Neural cell (in vitro differentiated cells): Measurements from ENCODE around the gene FCMR. TPM values are rescaled to one million over a fixed set of nuclear protein-coding genes. Genes with fewer than 3 reads are reported as not detected.
"Not testable (repeated sequence)": the region's sequence is repeated elsewhere in the genome, so short reads cannot be mapped to it uniquely, and the experiment has no call there.

Experiments
- H2AFZ ChIP-seq: fragments of 200-600, 300-800 bp; sonication (generic), shearing (Covaris generic); 2 replicates; pipeline ENCODE4 v1.6.0; 2014; ENCODE audit warnings: low read depth, mild to moderate bottlenecking, antibody characterized with exemption, low read length, moderate library complexity
- H3F3A ChIP-seq: fragments of 200-600 bp; shearing (Covaris generic); 2 replicates; pipeline ENCODE4 v1.6.1; 2016; ENCODE audit warnings: mild to moderate bottlenecking, moderate library complexity, mixed read lengths, antibody characterized with exemption, low read length; ENCODE audit not compliant: insufficient read depth, poor library complexity, severe bottlenecking
- H3K27ac ChIP-seq: fragments of 200-600, 300-800 bp; sonication (generic), shearing (Covaris generic); 2 replicates; pipeline ENCODE4 v1.5.1; 2014; ENCODE audit warnings: mild to moderate bottlenecking, low read length, moderate library complexity
- H3K27me3 ChIP-seq: fragments of 300-800, 200-600 bp; sonication (generic), shearing (Covaris generic); 2 replicates; pipeline ENCODE4 v1.6.0; 2014; ENCODE audit warnings: mild to moderate bottlenecking, low read depth, low read length, moderate library complexity; ENCODE audit not compliant: insufficient read depth
- H3K36me3 ChIP-seq: fragments of 300-800, 200-600 bp; sonication (generic), shearing (Covaris generic); 2 replicates; pipeline ENCODE4 v1.5.1; 2014; ENCODE audit warnings: mild to moderate bottlenecking, antibody characterized with exemption, low read length, moderate library complexity; ENCODE audit not compliant: insufficient read depth
- H3K4me2 ChIP-seq: fragments of 300-800, 200-600 bp; sonication (generic), shearing (Covaris generic); 2 replicates; pipeline ENCODE4 v1.6.0; 2014; ENCODE audit warnings: mild to moderate bottlenecking, low read length
- H3K4me3 ChIP-seq: fragments of 300-800, 200-600 bp; sonication (generic), shearing (Covaris generic); 2 replicates; pipeline ENCODE4 v1.5.1; 2014; ENCODE audit warnings: mild to moderate bottlenecking, low read length, moderate library complexity
- H3K79me2 ChIP-seq: fragments of 200-600 bp; shearing (Covaris generic); replicated peaks from 2 replicates; pipeline ENCODE4 v1.6.0; 2014; ENCODE audit warnings: mild to moderate bottlenecking, low read length, moderate library complexity; ENCODE audit not compliant: insufficient read depth
- H3K9ac ChIP-seq: fragments of 300-800, 200-600 bp; sonication (generic), shearing (Covaris generic); 2 replicates; pipeline ENCODE4 v1.6.1; 2016; ENCODE audit warnings: mild to moderate bottlenecking, low read length, mixed read lengths
- H3K9me2 ChIP-seq: fragments of 200-600 bp; shearing (Covaris generic); 2 replicates; pipeline ENCODE4 v1.6.1; 2016; ENCODE audit warnings: mild to moderate bottlenecking, low read length, mixed read lengths; ENCODE audit not compliant: insufficient read depth
- H3K9me3 ChIP-seq: fragments of 200-600, 300-800 bp; sonication (generic), shearing (Covaris generic); 2 replicates; pipeline ENCODE4 v1.6.1; 2016; ENCODE audit warnings: mild to moderate bottlenecking, mixed run types, low read length, moderate library complexity, mixed read lengths
- H4K20me1 ChIP-seq: fragments of 200-600 bp; shearing (Covaris generic); 2 replicates; pipeline ENCODE4 v1.6.1; 2016; ENCODE audit warnings: mild to moderate bottlenecking, mixed run types; ENCODE audit not compliant: insufficient read depth
- EP300 ChIP-seq: fragments of 450-650 bp; conservative IDR thresholded peaks from 2 replicates; pipeline ENCODE4 v1.6.1; 2014; ENCODE audit warnings: antibody characterized with exemption, mild to moderate bottlenecking, moderate library complexity; ENCODE audit not compliant: poor library complexity, severe bottlenecking
- EZH2 ChIP-seq: fragments of 200-600, 300-800 bp; shearing (Covaris generic), sonication (generic); IDR thresholded peaks from 2 replicates; pipeline ENCODE4 v1.6.1; 2014; ENCODE audit warnings: antibody characterized with exemption, low read length, borderline replicate concordance, mild to moderate bottlenecking; ENCODE audit not compliant: insufficient read depth, poor library complexity, severe bottlenecking
- MXI1 ChIP-seq: fragments of 450-650 bp; conservative IDR thresholded peaks from 2 replicates; pipeline ENCODE4 v1.6.1; 2014; ENCODE audit warnings: antibody characterized with exemption, mild to moderate bottlenecking; ENCODE audit not compliant: poor library complexity, severe bottlenecking
- POLR2AphosphoS5 ChIP-seq: IDR thresholded peaks from 2 replicates; pipeline ENCODE4 v1.6.1; 2012
- RAD21 ChIP-seq: fragments of 450-650 bp; conservative IDR thresholded peaks from 2 replicates; pipeline ENCODE4 v1.6.1; 2014; ENCODE audit warnings: antibody characterized with exemption, mild to moderate bottlenecking, moderate library complexity
- SMC3 ChIP-seq: fragments of 450-650 bp; conservative IDR thresholded peaks from 2 replicates; pipeline ENCODE4 v1.6.1; 2014; ENCODE audit warnings: antibody characterized with exemption, mild to moderate bottlenecking, moderate library complexity; ENCODE audit not compliant: poor library complexity
- TAF1 ChIP-seq: IDR thresholded peaks from 2 replicates; pipeline ENCODE4 v1.6.1; 2012; ENCODE audit warnings: low read depth
- polyA plus RNA-seq: library from polyadenylated mRNA; depleted of rRNA; stranded (reverse); fragments of >200 nt; gene quantifications from 2 replicates; pipeline ENCODE4 v1.2.3, GENCODE V29; 2014
- TF ChIP-seq, protein P1 (sequence below): IDR thresholded peaks from 2 replicates; pipeline ENCODE4 v1.6.1; 2012; ENCODE audit warnings: borderline replicate concordance
- TF ChIP-seq, protein P2 (sequence below): fragments of 450-650 bp; IDR thresholded peaks from 2 replicates; pipeline ENCODE4 v1.5.1; 2014; ENCODE audit warnings: antibody characterized with exemption, mild to moderate bottlenecking, moderate library complexity; ENCODE audit not compliant: poor library complexity, severe bottlenecking

Gene FCMR
- polyA plus RNA-seq, 1 donor from 2014 or later, result not detected

DNA sequence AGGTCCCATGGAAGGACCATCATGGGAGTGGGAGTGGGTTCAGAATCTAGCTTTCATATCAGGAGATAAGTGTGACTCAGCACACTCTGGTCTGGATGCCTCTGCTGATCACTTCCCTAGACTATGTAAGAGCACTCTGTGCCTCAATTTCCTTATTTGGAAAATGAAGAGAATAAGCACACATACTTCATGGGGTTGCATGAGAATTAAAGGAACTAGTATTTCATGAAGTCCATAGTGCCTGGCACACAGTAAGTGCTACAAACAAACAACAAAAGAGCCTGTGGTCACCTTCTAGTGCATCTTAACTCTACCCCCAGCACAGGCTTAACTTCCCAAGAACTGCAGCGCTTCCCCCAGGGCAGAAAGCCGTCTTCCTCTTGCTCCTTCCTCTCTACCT is 65.9 kb downstream of the FCMR start:
- TF ChIP-seq EP300 (no peak), POLR2AphosphoS5 (no peak), MXI1 (no peak), SMC3 (no peak), RAD21 (no peak)
- TF ChIP-seq, protein P1, sequence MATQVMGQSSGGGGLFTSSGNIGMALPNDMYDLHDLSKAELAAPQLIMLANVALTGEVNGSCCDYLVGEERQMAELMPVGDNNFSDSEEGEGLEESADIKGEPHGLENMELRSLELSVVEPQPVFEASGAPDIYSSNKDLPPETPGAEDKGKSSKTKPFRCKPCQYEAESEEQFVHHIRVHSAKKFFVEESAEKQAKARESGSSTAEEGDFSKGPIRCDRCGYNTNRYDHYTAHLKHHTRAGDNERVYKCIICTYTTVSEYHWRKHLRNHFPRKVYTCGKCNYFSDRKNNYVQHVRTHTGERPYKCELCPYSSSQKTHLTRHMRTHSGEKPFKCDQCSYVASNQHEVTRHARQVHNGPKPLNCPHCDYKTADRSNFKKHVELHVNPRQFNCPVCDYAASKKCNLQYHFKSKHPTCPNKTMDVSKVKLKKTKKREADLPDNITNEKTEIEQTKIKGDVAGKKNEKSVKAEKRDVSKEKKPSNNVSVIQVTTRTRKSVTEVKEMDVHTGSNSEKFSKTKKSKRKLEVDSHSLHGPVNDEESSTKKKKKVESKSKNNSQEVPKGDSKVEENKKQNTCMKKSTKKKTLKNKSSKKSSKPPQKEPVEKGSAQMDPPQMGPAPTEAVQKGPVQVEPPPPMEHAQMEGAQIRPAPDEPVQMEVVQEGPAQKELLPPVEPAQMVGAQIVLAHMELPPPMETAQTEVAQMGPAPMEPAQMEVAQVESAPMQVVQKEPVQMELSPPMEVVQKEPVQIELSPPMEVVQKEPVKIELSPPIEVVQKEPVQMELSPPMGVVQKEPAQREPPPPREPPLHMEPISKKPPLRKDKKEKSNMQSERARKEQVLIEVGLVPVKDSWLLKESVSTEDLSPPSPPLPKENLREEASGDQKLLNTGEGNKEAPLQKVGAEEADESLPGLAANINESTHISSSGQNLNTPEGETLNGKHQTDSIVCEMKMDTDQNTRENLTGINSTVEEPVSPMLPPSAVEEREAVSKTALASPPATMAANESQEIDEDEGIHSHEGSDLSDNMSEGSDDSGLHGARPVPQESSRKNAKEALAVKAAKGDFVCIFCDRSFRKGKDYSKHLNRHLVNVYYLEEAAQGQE, result no peak
- no peak overlapping the region for H3K4me3 ChIP-seq
- H3K79me2 ChIP-seq, result no peaks in the 10 kb centered on the region
- H4K20me1 ChIP-seq, result no peaks in the 10 kb centered on the region
- no peaks in the 10 kb centered on the region for H3K27me3 ChIP-seq
- no peak overlapping the region for H3K9ac ChIP-seq
- H3K9me2 ChIP-seq, result no peaks in the 10 kb centered on the region
- H3K9me3 ChIP-seq, result no peaks in the 10 kb centered on the region
- no peak overlapping the region for H3K4me2 ChIP-seq
- H2AFZ ChIP-seq, result no peak overlapping the region
- no peaks in the 10 kb centered on the region for H3K36me3 ChIP-seq
- H3K27ac ChIP-seq, result no peak overlapping the region
- H3F3A ChIP-seq, result no peaks in the 10 kb centered on the region

DNA sequence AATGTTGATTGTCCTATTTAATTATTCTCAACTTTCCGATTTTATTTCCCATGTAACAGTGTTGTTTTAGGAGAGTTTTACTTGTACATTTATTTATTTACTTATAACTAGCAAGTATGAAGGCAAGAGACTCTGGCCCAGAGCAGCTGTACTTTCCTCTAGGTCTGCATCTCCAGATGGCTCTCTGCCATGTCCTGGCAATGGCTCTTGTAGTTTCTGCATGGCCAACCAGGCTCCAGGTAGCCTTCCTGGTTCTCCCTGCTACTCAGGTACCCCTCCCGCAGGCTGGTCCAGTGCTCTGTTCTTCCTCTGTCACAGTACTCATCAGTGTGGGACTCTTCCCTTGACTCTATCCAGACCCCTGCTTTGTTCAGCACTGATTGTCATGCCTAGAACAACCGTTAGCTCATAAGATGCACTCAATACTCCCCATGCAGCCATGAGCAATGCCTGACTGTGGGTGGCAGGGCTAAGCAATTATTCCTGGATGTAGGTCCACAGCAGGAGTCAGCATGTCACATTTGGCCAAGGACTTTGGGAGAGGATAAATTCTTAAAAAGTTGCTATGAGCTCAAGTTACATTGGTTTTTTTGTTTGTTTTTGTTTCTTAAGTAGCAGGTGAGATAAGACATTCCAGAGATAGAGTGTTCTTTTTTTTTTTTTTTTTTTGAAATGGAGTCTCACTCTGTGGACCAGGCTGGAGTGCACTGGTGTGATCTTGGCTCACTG is 67.2 kb downstream of the FCMR start:
- no peak overlapping the region for H3K9ac ChIP-seq
- no peaks in the 10 kb centered on the region for H3K27me3 ChIP-seq
- TF ChIP-seq TAF1, result no peak
- TF ChIP-seq EZH2, result no peak
- no peak for TF ChIP-seq MXI1
- no peak for TF ChIP-seq EP300
- no peak for TF ChIP-seq RAD21
- TF ChIP-seq SMC3, result no peak
- TF ChIP-seq POLR2AphosphoS5, result no peak
- TF ChIP-seq, protein P2, sequence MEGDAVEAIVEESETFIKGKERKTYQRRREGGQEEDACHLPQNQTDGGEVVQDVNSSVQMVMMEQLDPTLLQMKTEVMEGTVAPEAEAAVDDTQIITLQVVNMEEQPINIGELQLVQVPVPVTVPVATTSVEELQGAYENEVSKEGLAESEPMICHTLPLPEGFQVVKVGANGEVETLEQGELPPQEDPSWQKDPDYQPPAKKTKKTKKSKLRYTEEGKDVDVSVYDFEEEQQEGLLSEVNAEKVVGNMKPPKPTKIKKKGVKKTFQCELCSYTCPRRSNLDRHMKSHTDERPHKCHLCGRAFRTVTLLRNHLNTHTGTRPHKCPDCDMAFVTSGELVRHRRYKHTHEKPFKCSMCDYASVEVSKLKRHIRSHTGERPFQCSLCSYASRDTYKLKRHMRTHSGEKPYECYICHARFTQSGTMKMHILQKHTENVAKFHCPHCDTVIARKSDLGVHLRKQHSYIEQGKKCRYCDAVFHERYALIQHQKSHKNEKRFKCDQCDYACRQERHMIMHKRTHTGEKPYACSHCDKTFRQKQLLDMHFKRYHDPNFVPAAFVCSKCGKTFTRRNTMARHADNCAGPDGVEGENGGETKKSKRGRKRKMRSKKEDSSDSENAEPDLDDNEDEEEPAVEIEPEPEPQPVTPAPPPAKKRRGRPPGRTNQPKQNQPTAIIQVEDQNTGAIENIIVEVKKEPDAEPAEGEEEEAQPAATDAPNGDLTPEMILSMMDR, result no peak
- TF ChIP-seq, protein P1, result no peak
- no peak overlapping the region for H3K4me3 ChIP-seq
- no peak overlapping the region for H2AFZ ChIP-seq
- H3K36me3 ChIP-seq, result no peaks in the 10 kb centered on the region
- H3K79me2 ChIP-seq, result no peaks in the 10 kb centered on the region
- no peak overlapping the region for H3K4me2 ChIP-seq
- no peak overlapping the region for H3K27ac ChIP-seq
- no peaks in the 10 kb centered on the region for H4K20me1 ChIP-seq
- H3K9me2 ChIP-seq, result no peaks in the 10 kb centered on the region
- H3K9me3 ChIP-seq, result no peaks in the 10 kb centered on the region
- no peaks in the 10 kb centered on the region for H3F3A ChIP-seq

DNA sequence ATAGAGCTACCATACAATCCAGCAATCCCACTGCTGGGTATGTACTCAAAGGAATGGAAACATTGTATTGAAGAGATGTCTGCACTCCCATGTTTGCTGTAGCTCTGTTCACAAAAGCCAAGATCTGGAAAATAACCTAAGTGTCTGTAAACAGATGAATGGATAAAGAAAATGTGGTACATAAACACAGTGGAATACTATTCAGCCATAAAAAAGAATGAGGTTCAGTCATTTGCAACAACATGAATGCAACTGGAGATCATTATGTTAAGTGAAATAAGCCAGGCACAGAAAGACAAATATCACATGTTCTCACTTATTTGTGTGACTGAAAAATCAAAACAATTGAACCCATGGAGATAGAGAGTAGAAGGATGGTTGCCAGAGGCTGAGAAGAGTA is 68.0 kb downstream of the FCMR start:
- H4K20me1 ChIP-seq, H3K9me2 ChIP-seq, H3K9ac ChIP-seq, H3K27ac ChIP-seq, H3K4me3 ChIP-seq, H3K27me3 ChIP-seq, H3K9me3 ChIP-seq, H3K4me2 ChIP-seq, H3F3A ChIP-seq, H3K79me2 ChIP-seq, H2AFZ ChIP-seq, H3K36me3 ChIP-seq: not testable (repeated sequence)
